NCI-H524 (cell line): ENCODE data around the gene OSBPL5.
"Not testable (repeated sequence)": the region's sequence is repeated elsewhere in the genome, so short reads cannot be mapped to it uniquely, and the experiment has no call there.

ENCODE experiments used
- DNase-seq, 2 experiments: peaks; one replicate each; lab custom pipeline; 2025; lab: John Stamatoyannopoulos, UW

Gene OSBPL5

DNA sequence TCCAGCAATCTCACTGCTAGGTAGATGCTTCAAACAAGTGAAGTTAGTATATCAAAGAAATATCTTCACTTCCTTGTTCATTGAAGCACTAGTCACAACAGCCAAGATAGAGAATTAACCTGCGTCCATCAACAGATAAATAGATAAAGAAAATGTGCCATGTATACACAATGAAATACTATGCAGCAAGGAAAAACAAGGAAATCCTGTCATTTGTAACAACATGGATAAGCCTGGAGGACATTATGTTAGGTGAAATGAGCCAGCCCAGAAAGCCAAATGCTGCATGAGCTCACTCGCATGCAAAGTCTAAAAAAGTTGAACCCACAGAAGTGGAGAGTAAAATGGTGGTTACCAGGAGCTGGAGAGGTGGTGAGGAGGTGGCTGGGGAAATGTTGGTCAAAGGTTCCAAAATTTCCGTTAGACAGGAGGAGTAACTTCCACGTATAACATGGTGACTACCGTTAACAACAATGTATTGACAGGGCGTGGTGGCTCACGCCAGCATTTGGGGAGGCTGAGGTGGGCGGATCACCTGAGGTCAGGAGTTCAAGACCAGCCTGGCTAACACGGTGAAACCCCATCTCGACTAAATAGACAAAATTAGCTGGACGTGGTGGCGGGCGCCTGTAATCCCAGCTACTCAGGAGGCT lies 84.3 kb downstream of the OSBPL5 start:
- no peak for DNase-seq

- no peak for DNase-seq
Measured at GRCh38 chr11:3080104-3080503, 85.0 kb downstream of the OSBPL5 start.

GRCh38 chr11:3077846-3078440 lies 87.2 kb downstream of the OSBPL5 start:
- no peak for DNase-seq

DNA sequence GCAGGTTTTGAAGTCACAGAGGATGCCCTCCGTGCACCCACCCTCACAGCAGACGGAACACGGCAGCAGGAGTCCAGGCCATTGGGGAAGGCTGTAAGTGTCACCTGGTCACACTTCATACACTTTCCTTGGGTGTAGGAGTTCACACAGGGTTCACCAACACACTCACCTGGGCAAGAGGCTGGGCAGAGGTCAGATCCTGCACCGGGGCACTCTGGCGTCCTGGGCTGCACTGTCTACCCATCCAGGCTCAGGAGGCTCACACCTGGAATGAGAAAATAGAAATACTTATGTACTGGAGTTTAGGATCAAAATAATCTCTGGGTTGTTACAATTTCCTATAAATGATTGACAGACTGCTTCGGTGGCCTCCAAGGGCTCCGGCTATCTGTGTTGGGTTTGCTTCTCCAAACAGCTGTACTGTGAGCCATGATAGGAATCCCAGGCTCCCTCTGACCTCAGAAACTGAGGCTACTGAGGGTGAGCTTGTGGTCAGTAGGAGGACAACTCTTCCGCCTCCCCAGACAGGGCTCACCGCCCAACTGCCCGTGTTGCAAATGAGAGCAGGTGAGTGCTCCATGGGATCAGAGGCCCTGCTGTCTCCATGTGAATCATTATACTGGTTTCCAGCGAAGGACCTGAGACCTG lies 87.8 kb downstream of the OSBPL5 start:
- DNase-seq, result no peak

GRCh38 chr11:3074912-3075589 lies 90.1 kb downstream of the OSBPL5 start:
- no peak for DNase-seq

- no peak for DNase-seq
Measured at GRCh38 chr11:3073029-3073435, 92.1 kb downstream of the OSBPL5 start.

DNA sequence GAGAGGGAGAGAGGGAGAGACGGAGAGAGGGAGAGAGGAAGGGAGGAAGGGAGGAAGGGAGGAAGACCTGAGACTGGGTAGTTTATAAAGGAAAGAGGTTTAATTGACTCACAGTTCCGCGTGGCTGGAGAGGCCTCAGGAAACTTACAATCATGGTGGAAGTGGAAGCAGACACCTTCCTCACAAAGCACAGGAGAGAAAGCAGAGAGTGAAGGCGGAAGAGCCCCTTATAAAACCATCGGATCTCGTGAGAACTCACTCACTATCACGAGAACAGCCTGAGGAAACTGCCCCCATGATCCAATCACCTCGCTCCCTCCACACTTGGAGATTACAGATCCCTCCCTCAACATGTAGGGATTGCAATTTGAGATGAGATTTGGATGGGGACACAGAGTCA lies 95.7 kb downstream of the OSBPL5 start:
- DNase-seq, result no peak

DNA sequence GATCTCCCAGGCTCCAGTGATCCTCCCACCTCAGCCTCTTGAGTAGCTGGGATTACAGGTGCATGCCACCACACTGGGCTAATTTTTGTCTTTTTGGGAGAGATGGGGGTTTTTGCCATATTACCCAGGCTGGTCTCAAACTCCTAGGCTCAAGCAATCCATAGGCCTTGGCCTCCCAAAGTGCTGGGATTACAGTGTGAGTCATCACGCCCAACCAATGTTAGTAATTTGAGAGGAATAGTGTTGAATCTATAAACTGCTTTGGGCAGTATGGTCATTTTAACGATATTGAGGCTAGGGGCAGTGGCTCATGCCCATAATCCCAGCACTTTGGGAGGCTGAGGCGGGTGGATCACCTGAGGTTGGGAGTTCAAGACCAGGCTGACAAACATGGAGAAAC lies 98.8 kb downstream of the OSBPL5 start:
- not testable (repeated sequence) for DNase-seq

GRCh38 chr11:3064709-3065108 lies 100.4 kb downstream of the OSBPL5 start:
- not testable (repeated sequence) for DNase-seq

- DNase-seq, result not testable (repeated sequence)
Measured at GRCh38 chr11:3063876-3064275, 101.2 kb downstream of the OSBPL5 start.

GRCh38 chr11:3063432-3063831 lies 101.7 kb downstream of the OSBPL5 start:
- DNase-seq, result not testable (repeated sequence)

- no peak for DNase-seq
Measured at GRCh38 chr11:3060436-3061025, 104.6 kb downstream of the OSBPL5 start.

GRCh38 chr11:3058753-3059664 lies 106.1 kb downstream of the OSBPL5 start:
- no peak for DNase-seq

- DNase-seq, result peak; percentile 64 to 91
Measured at GRCh38 chr11:3057069-3057963, 107.8 kb downstream of the OSBPL5 start, which contains the start of gene CARS1. CARS1 (minus strand) TSS chr11:3057423; CDS start chr11:3057367, 56 bp downstream.

DNA sequence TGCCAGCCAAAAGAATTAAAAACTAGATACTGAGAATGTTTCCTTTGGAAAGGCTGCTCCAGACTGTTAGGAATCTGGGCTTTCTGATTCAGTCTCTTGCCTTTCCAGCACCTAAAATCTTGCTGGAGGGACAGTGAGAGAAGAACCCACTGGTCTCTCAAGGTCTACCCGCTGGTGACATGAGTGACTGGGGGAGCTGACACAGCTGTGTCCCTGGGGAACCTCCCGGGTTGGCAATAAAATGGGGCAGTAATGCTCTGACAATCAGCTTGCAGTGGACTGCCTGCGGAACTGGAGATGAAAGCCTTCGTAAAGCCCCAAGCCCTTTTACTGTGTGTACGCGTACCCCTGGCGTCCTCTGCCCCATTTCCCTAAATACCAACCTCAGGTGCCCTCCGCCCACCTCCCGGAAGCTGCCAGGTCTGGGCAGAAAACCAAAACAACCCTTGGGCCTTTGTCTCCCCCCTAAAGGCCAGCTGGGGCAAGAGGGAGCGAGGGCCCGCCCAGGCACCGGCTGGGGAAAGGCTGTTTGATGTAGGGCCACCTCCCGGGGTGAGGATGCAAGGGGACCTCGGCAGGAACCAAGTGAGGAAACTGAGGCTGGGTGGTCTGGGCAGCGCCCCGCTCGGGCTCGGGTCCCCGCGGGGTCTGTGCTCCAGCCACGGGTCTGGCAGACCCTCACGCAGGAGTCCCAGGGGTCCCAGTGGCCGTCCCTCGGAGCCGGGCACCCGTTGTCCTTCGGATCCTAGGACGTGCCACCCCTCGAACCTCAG lies 108.6 kb downstream of the OSBPL5 start:
- no peak for DNase-seq

DNA sequence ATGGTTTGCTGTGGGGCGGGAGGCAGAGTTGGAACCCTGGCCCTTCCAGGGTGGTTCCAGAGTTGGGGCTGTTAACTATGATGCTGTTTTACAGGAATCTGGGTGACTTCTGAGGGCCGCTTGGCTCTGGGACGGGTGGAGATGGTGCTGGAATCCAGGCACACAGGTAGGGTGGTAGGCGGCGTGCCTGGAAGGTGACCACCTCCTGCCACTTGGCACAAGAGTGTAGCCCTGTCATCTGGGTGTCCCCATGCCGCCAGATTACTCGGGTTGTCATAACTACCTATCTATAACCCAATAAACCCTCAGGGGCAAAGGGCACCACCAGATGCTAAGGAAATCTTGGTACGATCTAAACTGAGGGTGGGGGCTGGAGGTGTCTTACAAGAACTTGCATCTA lies 109.2 kb downstream of the OSBPL5 start:
- no peak for DNase-seq

- no peak for DNase-seq
Measured at GRCh38 chr11:3052567-3052966, 112.5 kb downstream of the OSBPL5 start.

- peak; percentile 71 to 90 for DNase-seq
Measured at GRCh38 chr11:3052109-3052479, 113.0 kb downstream of the OSBPL5 start.
